IMR-90 (cell line): ENCODE data around the gene HOXA2. TPM values are rescaled to one million over a fixed set of nuclear protein-coding genes. Genes with fewer than 3 reads are reported as not detected.
A peak's percentile ranks its signal among the peaks of the same experiment; 100 is the strongest.

ENCODE experiments used
- ATAC-seq: fragments of 200-7000 bp; cut with Tn5 transposase; 2 replicates; pipeline ENCODE4 v1.9.1; 2020; ENCODE audit warnings: low read depth, mild to moderate bottlenecking, moderate library complexity
- BruUV-seq: library from RNA; stranded (reverse); fragments of 400-500 nt; replicated peaks from 2 replicates; lab custom pipeline; 2021; lab: Mats Ljungman, UMichigan
- CTCF ChIA-PET: fragments of 300-600 bp; formaldehyde crosslinking; extraction: SDS; loops from one replicate; lab custom pipeline; 2021; ENCODE audit warnings: antibody characterized with exemption; lab: Yijun Ruan, JAX
- POLR2A ChIA-PET: fragments of 300-600 bp; sonication (Branson Sonifier 250); formaldehyde crosslinking; loops from one replicate; lab custom pipeline; 2022; ENCODE audit warnings: antibody characterized with exemption; ENCODE audit not compliant: unreplicated experiment; lab: Charles Lee
- DNase-seq: peaks from one replicate; pipeline ENCODE4 v3.0.0; 2013
- H2AFZ ChIP-seq: replicated peaks from 2 replicates; pipeline ENCODE3; 2013; ENCODE audit warnings: low read length, mild to moderate bottlenecking; ENCODE audit not compliant: poor library complexity
- H2AK5ac ChIP-seq: 2 replicates; pipeline ENCODE4 v1.6.1; 2013; ENCODE audit warnings: low read depth, low read length, inconsistent platforms
- H2AK9ac ChIP-seq: replicated peaks from 2 replicates; pipeline ENCODE3; 2013; ENCODE audit warnings: mild to moderate bottlenecking, low read depth, low read length, moderate library complexity; ENCODE audit not compliant: poor library complexity
- H2BK120ac ChIP-seq: 2 replicates; pipeline ENCODE4 v1.6.1; 2013; ENCODE audit warnings: low read depth, low read length, inconsistent platforms
- H2BK15ac ChIP-seq: 3 replicates; pipeline ENCODE4 v1.6.1; 2013; ENCODE audit warnings: low read depth, low read length, inconsistent platforms
- H2BK20ac ChIP-seq: 2 replicates; pipeline ENCODE4 v1.6.1; 2013; ENCODE audit warnings: low read depth, mild to moderate bottlenecking, inconsistent platforms, low read length, moderate library complexity
- H2BK5ac ChIP-seq: 2 replicates; pipeline ENCODE4 v1.6.1; 2013; ENCODE audit warnings: mild to moderate bottlenecking, low read depth, low read length, inconsistent platforms; ENCODE audit not compliant: poor library complexity, severe bottlenecking
- H3K14ac ChIP-seq: replicated peaks from 2 replicates; pipeline ENCODE4 v1.6.1; 2013; ENCODE audit warnings: low read depth, low read length, inconsistent platforms
- H3K18ac ChIP-seq: 2 replicates; pipeline ENCODE4 v1.6.1; 2013; ENCODE audit warnings: low read depth, low read length, control low read depth
- H3K23ac ChIP-seq: 2 replicates; pipeline ENCODE4 v1.6.1; 2013; ENCODE audit warnings: low read depth, low read length, inconsistent platforms
- H3K27ac ChIP-seq: 2 replicates; pipeline ENCODE4 v1.5.1; 2013; ENCODE audit warnings: mild to moderate bottlenecking, control low read depth, low read length; ENCODE audit not compliant: insufficient read depth
- H3K27me3 ChIP-seq: 2 replicates; pipeline ENCODE4 v1.6.1; 2013; ENCODE audit warnings: low read length; ENCODE audit not compliant: control insufficient read depth, insufficient read depth
- H3K36me3 ChIP-seq: 2 replicates; pipeline ENCODE4 v1.6.1; 2013; ENCODE audit warnings: low read length, mixed read lengths; ENCODE audit not compliant: control insufficient read depth, insufficient read depth
- H3K4ac ChIP-seq: 2 replicates; pipeline ENCODE4 v1.6.1; 2013; ENCODE audit warnings: low read depth, low read length, inconsistent platforms
- H3K4me1 ChIP-seq: 2 replicates; pipeline ENCODE4 v1.6.1; 2013; ENCODE audit warnings: low read length, mixed read lengths; ENCODE audit not compliant: control insufficient read depth, insufficient read depth
- H3K4me2 ChIP-seq: 2 replicates; pipeline ENCODE4 v1.6.1; 2013; ENCODE audit warnings: low read depth, mild to moderate bottlenecking, control low read depth, low read length, moderate library complexity
- H3K4me3 ChIP-seq: 2 replicates; pipeline ENCODE4 v1.5.1; 2013; ENCODE audit warnings: low read depth, mild to moderate bottlenecking, control low read depth, low read length, moderate library complexity; ENCODE audit not compliant: insufficient read depth
- H3K56ac ChIP-seq: 2 replicates; pipeline ENCODE4 v1.6.1; 2013; ENCODE audit warnings: low read length, inconsistent platforms; ENCODE audit not compliant: insufficient read depth; ENCODE audit errors: extremely low read depth
- H3K79me1 ChIP-seq, 2 experiments: 2 replicates each; pipeline ENCODE4 v1.6.1; 2013; ENCODE audit warnings: low read length in 2 of 2, inconsistent platforms in 1 of 2, low read depth in 1 of 2
- H3K9ac ChIP-seq: 2 replicates; pipeline ENCODE4 v1.6.1; 2013; ENCODE audit warnings: low read depth, low read length, control low read depth
- H3K9me1 ChIP-seq: 2 replicates; pipeline ENCODE4 v1.6.1; 2013; ENCODE audit warnings: low read length, inconsistent platforms; ENCODE audit not compliant: insufficient read depth
- H3K9me3 ChIP-seq: 2 replicates; pipeline ENCODE4 v1.6.1; 2013; ENCODE audit warnings: low read length; ENCODE audit not compliant: control insufficient read depth, insufficient read depth
- H4K20me1 ChIP-seq: 2 replicates; pipeline ENCODE4 v1.6.1; 2013; ENCODE audit warnings: low read length, inconsistent platforms; ENCODE audit not compliant: insufficient read depth
- H4K5ac ChIP-seq: 2 replicates; pipeline ENCODE4 v1.6.1; 2013; ENCODE audit warnings: mild to moderate bottlenecking, low read depth, low read length, control low read depth
- H4K8ac ChIP-seq, 2 experiments: 2 replicates each; pipeline ENCODE4 v1.6.1; 2013; ENCODE audit warnings: low read depth in 2 of 2, low read length in 2 of 2, control low read depth in 1 of 2, inconsistent platforms in 1 of 2
- H4K91ac ChIP-seq: 2 replicates; pipeline ENCODE4 v1.6.1; 2013; ENCODE audit warnings: low read depth, low read length, inconsistent platforms; ENCODE audit not compliant: insufficient read depth
- POLR2A ChIP-seq: IDR thresholded peaks from 2 replicates; pipeline ENCODE4 v1.6.1; 2012; ENCODE audit warnings: mild to moderate bottlenecking, low read depth, low read length
- SMC3 ChIP-seq: fragments of 150-350 bp; IDR thresholded peaks from 2 replicates; pipeline ENCODE4 v1.6.1; 2016; ENCODE audit warnings: low read depth, mild to moderate bottlenecking, antibody characterized with exemption, low read length, moderate library complexity
- WGBS, 2 experiments: methylation state at CpG; one replicate each; pipeline versions ENCODE4 v1.1.5 to v1.1.7; 2013; ENCODE audit warnings: missing lambda C conversion rate in 2 of 2; ENCODE audit not compliant: insufficient read length in 1 of 2; ENCODE audit errors: extremely low coverage in 2 of 2; 5-methylcytosine and 5-hydroxymethylcytosine counted together
- dilution Hi-C: fragments of 300-500 bp; cut with HindIII; formaldehyde crosslinking; loops from one replicate; pipeline ENCODE4 v1.14.3; 2018; ENCODE audit warnings: low sequenced_read_pairs; ENCODE audit not compliant: unreplicated experiment
- in situ Hi-C: fragments of 300-500 bp; cut with MboI; formaldehyde crosslinking; loops from 3 replicates; pipeline ENCODE4 v1.14.3; 2019; ENCODE audit warnings: low sequenced_read_pairs, inconsistent platforms, mixed read lengths
- intact Hi-C: fragments of 100-400 bp; cut with micrococcal nuclease; formaldehyde crosslinking; loops from 2 replicates; pipeline ENCODE4 v1.10.0; 2022
- polyA plus RNA-seq, 3 experiments: library from polyadenylated mRNA; depleted of rRNA; stranded (reverse); fragments of >200 nt; gene quantifications; 2 replicates each; pipeline ENCODE4 v1.2.3, GENCODE V29; 2012; ENCODE audit warnings: low replicate concordance in 1 of 3
- total RNA-seq: library from RNA; depleted of rRNA; stranded (reverse); fragments of >200 nt; gene quantifications from 2 replicates; pipeline ENCODE4 v1.2.3, GENCODE V29; 2012
- TF ChIP-seq, protein P1 (sequence below): fragments of 150-350 bp; IDR thresholded peaks from 2 replicates; pipeline ENCODE4 v1.6.1; 2017; ENCODE audit warnings: mild to moderate bottlenecking, antibody characterized with exemption, low read length, low read depth

HOXA2 gene
- total and polyA plus RNA-seq, 2 of the 4 experiments (the other 2 are of a cell fraction) = 1.6 to 3.9 TPM

DNA sequence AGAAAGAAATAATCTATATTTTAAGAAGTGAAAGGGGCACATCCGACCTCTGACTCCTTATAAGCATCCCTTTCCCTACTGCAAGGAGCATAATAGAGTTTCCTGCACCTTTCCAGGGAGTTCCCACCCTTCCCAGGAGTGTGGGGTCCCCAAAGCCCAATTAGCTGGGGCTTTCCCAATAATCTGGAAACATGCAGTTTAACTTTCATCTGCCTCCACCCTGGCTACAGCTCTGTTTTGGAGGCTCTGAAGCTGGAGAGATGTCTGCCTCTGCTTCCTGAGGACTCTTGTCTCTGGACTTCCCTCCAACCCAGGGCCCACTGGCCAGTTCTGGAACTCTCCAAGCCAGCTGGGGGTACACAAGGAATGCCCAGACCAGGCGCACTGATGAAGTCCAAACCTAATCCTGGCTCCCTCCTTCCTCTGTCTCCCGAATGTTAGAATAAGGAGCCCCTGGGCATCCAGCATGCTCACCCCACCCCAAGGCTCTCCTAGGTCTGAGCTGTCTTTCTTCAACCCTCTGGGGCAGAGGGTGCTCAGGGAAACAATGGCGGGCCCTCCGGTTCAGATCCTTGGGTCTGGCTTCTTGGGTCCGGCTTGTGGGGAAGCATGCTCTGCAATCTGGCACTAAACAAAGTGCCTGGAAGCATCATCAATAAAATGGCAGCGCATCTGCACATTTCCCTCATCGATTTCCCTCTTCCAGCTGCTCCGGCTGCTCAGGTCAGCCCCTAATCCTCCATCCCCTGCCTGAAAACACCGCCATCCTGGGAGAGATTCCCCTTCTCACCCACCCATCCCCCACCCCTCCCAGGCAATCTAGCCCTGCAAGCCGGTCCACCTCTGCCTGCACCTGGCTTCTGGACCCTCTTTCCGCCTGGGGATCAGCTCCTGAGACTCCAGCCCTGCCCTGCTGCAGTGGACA lies 14.7 kb upstream of the HOXA2 start:
- ChIA-PET POLR2A (interaction anchor here (0.6 kb wide), 1 partner anchor 412 kb away, joined by 3 read pairs; no protein-coding TSS in a partner anchor), CTCF (interaction anchor here (0.7 to 1.3 kb wide), 2 partner anchors 34 to 263 kb away, joined by 3 read pairs; no protein-coding TSS in a partner anchor)

More for the DNA sequence above, 14.7 kb upstream of the HOXA2 start:
- Histone ChIP-seq H3K36me3 (peaks cover 9% of the 10 kb centered on the region; the same call in 1 of the 2 replicates), H3K9me1 (peaks cover 7% of the 10 kb centered on the region; the same call in 1 of the 2 replicates), H3K4me1 (peaks cover 23% of the 10 kb centered on the region), H4K91ac (peak overlapping the region; percentile 83), H3K9me3 (no peaks in the 10 kb centered on the region), H2BK5ac (peak overlapping the region; percentile 80), H3K79me1 (peaks cover 0 to 39% of the 10 kb centered on the region in 2 experiments; a peak in 2 of 4 replicates), H3K14ac (peak overlapping the region; percentile 72), H3K18ac (peak overlapping the region; percentile 97), H3K23ac (peak overlapping the region; percentile 95), H3K56ac (peak overlapping the region; percentile 91), H4K8ac (peak overlapping the region; percentile 37 to 64; a peak in 2 of 4 replicates), H3K9ac (peak overlapping the region; percentile 96), H3K4me3 (peak overlapping the region; percentile 71), H2BK20ac (peak overlapping the region; percentile 54), H2AK9ac (peak overlapping the region; percentile 83), H3K27ac (peak overlapping the region; percentile 89), H3K4me2 (peak overlapping the region; percentile 78), H2BK120ac (peak overlapping the region; percentile 73), H2AFZ (peak overlapping the region; percentile 53), H4K20me1 (peaks cover 10% of the 10 kb centered on the region), H4K5ac (peak overlapping the region; percentile 54), H2AK5ac (peak overlapping the region; percentile 92), H3K27me3 (no peaks in the 10 kb centered on the region), H2BK15ac (peak overlapping the region; percentile 58; the same call in 1 of the 3 replicates), H3K4ac (peak overlapping the region; percentile 86)
- ATAC-seq = no peak
- dilution Hi-C loops (no loop called here), in situ Hi-C loops (no loop called here), intact Hi-C loops (no loop called here)
- peak; percentile 28 for DNase-seq
- no TSS peak for BruUV-seq
- TF ChIP-seq POLR2A (peak; percentile 25; the same call in 1 of the 2 replicates), SMC3 (no peak)
- TF ChIP-seq, protein P1, sequence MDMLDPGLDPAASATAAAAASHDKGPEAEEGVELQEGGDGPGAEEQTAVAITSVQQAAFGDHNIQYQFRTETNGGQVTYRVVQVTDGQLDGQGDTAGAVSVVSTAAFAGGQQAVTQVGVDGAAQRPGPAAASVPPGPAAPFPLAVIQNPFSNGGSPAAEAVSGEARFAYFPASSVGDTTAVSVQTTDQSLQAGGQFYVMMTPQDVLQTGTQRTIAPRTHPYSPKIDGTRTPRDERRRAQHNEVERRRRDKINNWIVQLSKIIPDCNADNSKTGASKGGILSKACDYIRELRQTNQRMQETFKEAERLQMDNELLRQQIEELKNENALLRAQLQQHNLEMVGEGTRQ = no peak
- WGBS, 2 experiments = 0% methylated on average over 4 of the region's 12 CpGs; no CpG with 5 or more reads in 1 of the 2 experiments
